ENCODE measurements around the gene EXO1. TPM values are rescaled to one million over a fixed set of nuclear protein-coding genes. Genes with fewer than 3 reads are reported as not detected.

EXO1 gene
- total RNA-seq, 1 experiment from 2014 or later, result 36.5 TPM

GRCh38 chr1:241846862-241847539 is 1.0 kb upstream of the EXO1 start (continued):
- TF ChIP-seq, protein P1, sequence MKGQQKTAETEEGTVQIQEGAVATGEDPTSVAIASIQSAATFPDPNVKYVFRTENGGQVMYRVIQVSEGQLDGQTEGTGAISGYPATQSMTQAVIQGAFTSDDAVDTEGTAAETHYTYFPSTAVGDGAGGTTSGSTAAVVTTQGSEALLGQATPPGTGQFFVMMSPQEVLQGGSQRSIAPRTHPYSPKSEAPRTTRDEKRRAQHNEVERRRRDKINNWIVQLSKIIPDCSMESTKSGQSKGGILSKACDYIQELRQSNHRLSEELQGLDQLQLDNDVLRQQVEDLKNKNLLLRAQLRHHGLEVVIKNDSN (CRISPR knock-in tag; IDR thresholded peaks at IDR 0.05), result no peak

DNA sequence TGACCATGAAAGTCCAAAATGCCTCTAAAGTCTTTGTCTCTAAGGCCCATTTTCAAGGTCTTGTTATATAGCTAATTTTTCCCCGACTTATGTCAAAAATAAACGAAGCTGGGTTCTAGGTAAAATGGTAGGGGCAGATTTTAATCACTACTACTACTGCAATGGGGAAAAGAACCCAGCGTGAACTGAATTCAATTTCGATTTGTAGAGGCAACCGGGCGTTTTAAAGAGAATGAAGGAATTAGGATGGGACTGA is 536 bp upstream of the EXO1 start:
- CTCF ChIA-PET, result interaction anchor here (1.0 to 1.5 kb wide), 3 partner anchors 151 to 243 kb away, joined by 3 to 4 read pairs (median 3); partner anchors contain the start of genes CHML, MAP1LC3C and OPN3
- no peaks in the 10 kb centered on the region for H3K9me3 Mint-ChIP-seq
- DNase-seq (ENCODE audit: low spot score), result no peak
- H3K27me3 Mint-ChIP-seq (ENCODE audit: low read depth), result no peaks in the 10 kb centered on the region
- H3K36me3 Mint-ChIP-seq, result peaks cover 21% of the 10 kb centered on the region
- TF ChIP-seq MAX (CRISPR knock-in tag; IDR thresholded peaks at IDR 0.05) (no peak), NR2C2 (CRISPR knock-in tag; IDR thresholded peaks at IDR 0.05) (no peak), MLX (CRISPR knock-in tag; IDR thresholded peaks at IDR 0.05) (no peak), CREB1 (CRISPR knock-in tag; IDR thresholded peaks at IDR 0.05) (no peak), CTCF (IDR thresholded peaks at IDR 0.05) (no peak), FOXJ3 (CRISPR knock-in tag; IDR thresholded peaks at IDR 0.05; ENCODE audit: borderline replicate concordance) (no peak), TEAD1 (CRISPR knock-in tag; IDR thresholded peaks at IDR 0.05) (no peak), NFATC4 (CRISPR knock-in tag; IDR thresholded peaks at IDR 0.05) (no peak), ZNF232 (CRISPR knock-in tag; IDR thresholded peaks at IDR 0.05) (no peak), ZBTB21 (CRISPR knock-in tag; IDR thresholded peaks at IDR 0.05; ENCODE audit: borderline replicate concordance) (no peak), JUN (CRISPR knock-in tag; IDR thresholded peaks at IDR 0.05) (no peak), NR1H2 (CRISPR knock-in tag; IDR thresholded peaks at IDR 0.05) (no peak), ZNF416 (CRISPR knock-in tag; IDR thresholded peaks at IDR 0.05) (no peak), ESRRA (CRISPR knock-in tag; IDR thresholded peaks at IDR 0.05; ENCODE audit: borderline replicate concordance) (no peak)
- TF ChIP-seq, protein P1 (CRISPR knock-in tag; IDR thresholded peaks at IDR 0.05), result no peak
- TF ChIP-seq, protein P2, sequence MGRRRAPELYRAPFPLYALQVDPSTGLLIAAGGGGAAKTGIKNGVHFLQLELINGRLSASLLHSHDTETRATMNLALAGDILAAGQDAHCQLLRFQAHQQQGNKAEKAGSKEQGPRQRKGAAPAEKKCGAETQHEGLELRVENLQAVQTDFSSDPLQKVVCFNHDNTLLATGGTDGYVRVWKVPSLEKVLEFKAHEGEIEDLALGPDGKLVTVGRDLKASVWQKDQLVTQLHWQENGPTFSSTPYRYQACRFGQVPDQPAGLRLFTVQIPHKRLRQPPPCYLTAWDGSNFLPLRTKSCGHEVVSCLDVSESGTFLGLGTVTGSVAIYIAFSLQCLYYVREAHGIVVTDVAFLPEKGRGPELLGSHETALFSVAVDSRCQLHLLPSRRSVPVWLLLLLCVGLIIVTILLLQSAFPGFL (CRISPR knock-in tag; IDR thresholded peaks at IDR 0.05; ENCODE audit: borderline replicate concordance), result no peak
- TF ChIP-seq, protein P3, sequence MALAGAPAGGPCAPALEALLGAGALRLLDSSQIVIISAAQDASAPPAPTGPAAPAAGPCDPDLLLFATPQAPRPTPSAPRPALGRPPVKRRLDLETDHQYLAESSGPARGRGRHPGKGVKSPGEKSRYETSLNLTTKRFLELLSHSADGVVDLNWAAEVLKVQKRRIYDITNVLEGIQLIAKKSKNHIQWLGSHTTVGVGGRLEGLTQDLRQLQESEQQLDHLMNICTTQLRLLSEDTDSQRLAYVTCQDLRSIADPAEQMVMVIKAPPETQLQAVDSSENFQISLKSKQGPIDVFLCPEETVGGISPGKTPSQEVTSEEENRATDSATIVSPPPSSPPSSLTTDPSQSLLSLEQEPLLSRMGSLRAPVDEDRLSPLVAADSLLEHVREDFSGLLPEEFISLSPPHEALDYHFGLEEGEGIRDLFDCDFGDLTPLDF (CRISPR knock-in tag; IDR thresholded peaks at IDR 0.05), result no peak
- TF ChIP-seq, protein P4, sequence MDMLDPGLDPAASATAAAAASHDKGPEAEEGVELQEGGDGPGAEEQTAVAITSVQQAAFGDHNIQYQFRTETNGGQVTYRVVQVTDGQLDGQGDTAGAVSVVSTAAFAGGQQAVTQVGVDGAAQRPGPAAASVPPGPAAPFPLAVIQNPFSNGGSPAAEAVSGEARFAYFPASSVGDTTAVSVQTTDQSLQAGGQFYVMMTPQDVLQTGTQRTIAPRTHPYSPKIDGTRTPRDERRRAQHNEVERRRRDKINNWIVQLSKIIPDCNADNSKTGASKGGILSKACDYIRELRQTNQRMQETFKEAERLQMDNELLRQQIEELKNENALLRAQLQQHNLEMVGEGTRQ (CRISPR knock-in tag; IDR thresholded peaks at IDR 0.05), result no peak
- ATAC-seq, result no peak
- peak overlapping the region; percentile 98 for H3K4me3 Mint-ChIP-seq
- POLR2A ChIA-PET, result no interaction called here
- peaks cover 19% of the 10 kb centered on the region for H3K4me1 Mint-ChIP-seq
- H3K27ac Mint-ChIP-seq, result peak overlapping the region; percentile 99
